GM12878 (cell line): Measurements from ENCODE around the gene ZC3H7B. TPM values are rescaled to one million over a fixed set of nuclear protein-coding genes. Genes with fewer than 3 reads are reported as not detected.

Experiments
- ATAC-seq: fragments of 200-7000 bp; cut with Tn5 transposase; 3 replicates; pipeline ENCODE4 v1.9.1; 2020; ENCODE audit warnings: mild to moderate bottlenecking, moderate library complexity
- BruUV-seq: library from RNA; stranded (reverse); fragments of 400-500 nt; replicated peaks from 2 replicates; lab custom pipeline; 2021; lab: Mats Ljungman, UMichigan
- CTCF ChIA-PET: fragments of 300-600 bp; sonication (Branson Sonifier 250); formaldehyde crosslinking; extraction: SDS; loops from one replicate; lab custom pipeline; 2021; ENCODE audit warnings: inconsistent platforms; lab: Yijun Ruan, JAX
- POLR2A ChIA-PET: fragments of 350-600 bp; formaldehyde crosslinking; extraction: SDS; loops from one replicate; lab custom pipeline; 2021; ENCODE audit warnings: inconsistent platforms; lab: Charles Lee
- RAD21 ChIA-PET: fragments of 300-600 bp; sonication (Branson Sonifier 250); formaldehyde crosslinking; loops from one replicate; lab custom pipeline; 2023; ENCODE audit warnings: antibody characterized with exemption; ENCODE audit not compliant: unreplicated experiment; lab: Charles Lee
- SMC1A ChIA-PET: fragments of 300-600 bp; sonication (Branson Sonifier 250); formaldehyde crosslinking; loops from one replicate; lab custom pipeline; 2023; ENCODE audit not compliant: unreplicated experiment, uncharacterized antibody; lab: Charles Lee
- DNase-seq: peaks from one replicate; pipeline ENCODE4 v3.0.0-alpha.2; 2011; ENCODE audit warnings: low read depth, low spot score
- FAIRE-seq: peaks from 3 replicates; lab custom pipeline; 2011; peaks lifted over from hg19 to GRCh38; lab: Jason Lieb, UNC
- H2AFZ ChIP-seq: 2 replicates; pipeline ENCODE4 v1.6.0; 2011; ENCODE audit warnings: low read depth, low read length, control low read depth; ENCODE audit not compliant: control insufficient read depth
- H3K27ac ChIP-seq: 2 replicates; pipeline ENCODE4 v1.5.1; 2011; ENCODE audit warnings: control low read depth; ENCODE audit not compliant: control insufficient read depth, insufficient read depth
- H3K27me3 ChIP-seq, 2 experiments: replicated peaks in 1 of 2; 2 replicates each; pipeline versions ENCODE4 v1.6.0 to v1.6.1; 2011; ENCODE audit warnings: low read length in 1 of 2; ENCODE audit not compliant: control insufficient read depth in 2 of 2, insufficient read depth in 2 of 2
- H3K36me3 ChIP-seq, 2 experiments: 2 replicates each; pipeline ENCODE4 v1.5.1; 2011; ENCODE audit warnings: low read length in 1 of 2; ENCODE audit not compliant: control insufficient read depth in 2 of 2, insufficient read depth in 2 of 2
- H3K4me1 ChIP-seq: 2 replicates; pipeline ENCODE4 v1.6.1; 2011; ENCODE audit warnings: mild to moderate bottlenecking, low read length, moderate library complexity, mixed read lengths; ENCODE audit not compliant: control insufficient read depth, insufficient read depth
- H3K4me2 ChIP-seq: 2 replicates; pipeline ENCODE4 v1.6.0; 2011; ENCODE audit warnings: control low read depth; ENCODE audit not compliant: control insufficient read depth, insufficient read depth
- H3K4me3 ChIP-seq: fragments of 200-600 bp; sonication (generic); 2 replicates; pipeline ENCODE4 v1.5.1; 2016
- H3K79me2 ChIP-seq: 2 replicates; pipeline ENCODE4 v1.6.0; 2011; ENCODE audit warnings: low read length; ENCODE audit not compliant: control insufficient read depth, insufficient read depth
- H3K9ac ChIP-seq: 2 replicates; pipeline ENCODE4 v1.8.0; 2011; ENCODE audit warnings: low read length, control low read depth, mixed read lengths; ENCODE audit not compliant: control insufficient read depth, insufficient read depth
- H3K9me3 ChIP-seq: replicated peaks from 3 replicates; pipeline ENCODE4 v1.5.1; 2011; ENCODE audit warnings: mild to moderate bottlenecking, low read length; ENCODE audit not compliant: control insufficient read depth, insufficient read depth
- H4K20me1 ChIP-seq: 2 replicates; pipeline ENCODE4 v1.6.0; 2011; ENCODE audit not compliant: control insufficient read depth, insufficient read depth
- CHD1 ChIP-seq: IDR thresholded peaks from 2 replicates; pipeline ENCODE4 v1.6.1; 2012; ENCODE audit warnings: low read depth, low read length, improper control_type of control experiment
- CTCF ChIP-seq, 3 experiments: IDR thresholded peaks in 2 of 3; conservative IDR thresholded peaks in 1 of 3; 2 replicates each; pipeline ENCODE4 v1.5.1; 2011; ENCODE audit warnings: low read depth in 3 of 3, low read length in 3 of 3, mild to moderate bottlenecking in 3 of 3, control low read depth in 2 of 3, moderate library complexity in 2 of 3, inconsistent platforms in 1 of 3, mixed read lengths in 1 of 3; ENCODE audit not compliant: control insufficient read depth in 2 of 3, insufficient read depth in 1 of 3; ENCODE audit errors: extremely low read depth in 1 of 3
- FOXK2 ChIP-seq: fragments of 450-650 bp; IDR thresholded peaks from 2 replicates; pipeline ENCODE4 v1.6.1; 2017; ENCODE audit warnings: mild to moderate bottlenecking, moderate library complexity
- LARP7 ChIP-seq: fragments of 450-650 bp; IDR thresholded peaks from 2 replicates; pipeline ENCODE4 v1.6.1; 2017; ENCODE audit warnings: mild to moderate bottlenecking
- MEF2A ChIP-seq: IDR thresholded peaks from 2 replicates; pipeline ENCODE4 v1.6.1; 2011; ENCODE audit warnings: low read depth, mild to moderate bottlenecking, low read length, moderate library complexity; ENCODE audit not compliant: insufficient read depth
- MEF2B ChIP-seq: fragments of 450-650 bp; IDR thresholded peaks from 2 replicates; pipeline ENCODE4 v1.6.1; 2018; ENCODE audit warnings: mild to moderate bottlenecking, moderate library complexity; ENCODE audit not compliant: partially characterized antibody, poor library complexity, severe bottlenecking
- NFXL1 ChIP-seq: fragments of 450-650 bp; IDR thresholded peaks from 2 replicates; pipeline ENCODE4 v1.6.1; 2017; ENCODE audit warnings: antibody characterized with exemption, mild to moderate bottlenecking, borderline replicate concordance
- RB1 ChIP-seq: fragments of 450-650 bp; formaldehyde crosslinking; IDR thresholded peaks from 2 replicates; pipeline ENCODE4 v1.6.1; 2017; ENCODE audit warnings: mild to moderate bottlenecking, borderline replicate concordance
- RCOR1 ChIP-seq: conservative IDR thresholded peaks from 2 replicates; pipeline ENCODE4 v1.6.1; 2012; ENCODE audit warnings: low read depth, low read length, improper control_type of control experiment
- RFX5 ChIP-seq: IDR thresholded peaks from 2 replicates; pipeline ENCODE4 v1.6.1; 2011; ENCODE audit warnings: low read depth, low read length, improper control_type of control experiment
- SMC3 ChIP-seq: IDR thresholded peaks from 2 replicates; pipeline ENCODE4 v1.6.1; 2011; ENCODE audit warnings: low read length, improper control_type of control experiment, borderline replicate concordance
- WGBS: methylation state at CpG from one replicate; pipeline ENCODE4 v1.1.6; 2016; ENCODE audit warnings: low lambda C conversion rate; ENCODE audit not compliant: insufficient replicate concordance, insufficient coverage; ENCODE audit errors: missing lambda C conversion rate; 5-methylcytosine and 5-hydroxymethylcytosine counted together
- in situ Hi-C: fragments of 300-500 bp; cut with MboI; formaldehyde crosslinking; loops from 9 replicates; pipeline ENCODE4 v1.14.3; 2018; ENCODE audit warnings: mixed read lengths
- intact Hi-C: fragments of 100-400 bp; cut with micrococcal nuclease; formaldehyde crosslinking; loops from one replicate; pipeline ENCODE4 v1.14.2; 2022; ENCODE audit not compliant: unreplicated experiment
- polyA plus RNA-seq, 11 experiments: library from polyadenylated mRNA; depleted of rRNA in 4 of 11; unstranded in 6 of 11; stranded (reverse) in 5 of 11; fragments of >200 nt; fragmentation: Nextera tagmentation in 4 of 11; fragmentation: Illumina TruSeq in 1 of 11; extraction: Ambion mirVana in 4 of 11; extraction: Trizol in 1 of 11; gene quantifications; 1 replicate in 1 of 11; 2 replicates in 10 of 11; pipeline versions ENCODE4 v1.2.1 to v1.2.3, GENCODE V29; 2011 to 2016; ENCODE audit warnings: inconsistent platforms in 2 of 11, missing spikeins in 2 of 11, low read depth in 1 of 11
- total RNA-seq, 4 experiments: library from RNA; depleted of rRNA in 3 of 4; stranded (reverse); fragments of >200 nt in 3 of 4; fragmentation: Illumina TruSeq in 1 of 4; extraction: Trizol in 1 of 4; gene quantifications; 2 replicates each; pipeline versions ENCODE4 v1.2.1 to v1.2.3, GENCODE V29; 2013 to 2021

The ZC3H7B gene
- total and polyA plus RNA-seq, 10 of the 15 experiments (the other 5 are each of a cell fraction or from before 2014, with no cell fraction given): 0.26 to 52.3 (median 22.4) TPM

- no peak for FAIRE-seq
- TF ChIP-seq CTCF (IDR thresholded peaks at IDR 0.05 in 2 of 3, conservative IDR thresholded peaks at IDR 0.05 in 1 of 3; ENCODE audit: control insufficient read depth in 2 of 3, extremely low read depth in 1 of 3, insufficient read depth in 1 of 3, low read depth in 3 of 3, low read length in 3 of 3) (no peak), MEF2B (no peak), NFXL1 (no peak), CHD1 (no peak), FOXK2 (no peak), LARP7 (no peak), MEF2A (no peak), RCOR1 (no peak), RB1 (no peak), SMC3 (no peak), RFX5 (no peak)
- TF ChIP-seq, all 136 proteins: peak for 0
- DNase-seq (no peak), ATAC-seq (no peak)
- Histone ChIP-seq H3K27ac (no peak overlapping the region), H2AFZ (no peak overlapping the region), H3K4me3 (no peak overlapping the region), H3K36me3 (peaks cover 26 to 50% of the 10 kb centered on the region in 2 experiments; a peak in 3 of 4 replicates), H3K4me2 (no peak overlapping the region), H3K4me1 (no peaks in the 10 kb centered on the region), H3K27me3 (no peaks in the 10 kb centered on the region), H3K9ac (no peak overlapping the region), H3K79me2 (no peaks in the 10 kb centered on the region), H4K20me1 (no peaks in the 10 kb centered on the region), H3K9me3 (no peaks in the 10 kb centered on the region)
- WGBS: 100% methylated on average over 2 of the region's 2 CpGs
- in situ Hi-C loops (no loop called here), intact Hi-C loops (no loop called here)
- CTCF ChIA-PET: no interaction called here
- POLR2A ChIA-PET: interaction anchor here (0.6 kb wide), 1 partner anchor 364 kb away, joined by 4 read pairs; no protein-coding TSS in a partner anchor
- SMC1A ChIA-PET: no interaction called here
- no TSS peak for BruUV-seq
- RAD21 ChIA-PET: no interaction called here
Observed at GRCh38 chr22:41263704-41264103, 37.6 kb upstream of the ZC3H7B start.
